Measurements from ENCODE around the gene H2BK1. TPM values are rescaled to one million over a fixed set of nuclear protein-coding genes. Genes with fewer than 3 reads are reported as not detected.

The H2BK1 gene
- total RNA-seq, 2 donors from 2014 or later = 3.0 TPM; not detected in 1

DNA sequence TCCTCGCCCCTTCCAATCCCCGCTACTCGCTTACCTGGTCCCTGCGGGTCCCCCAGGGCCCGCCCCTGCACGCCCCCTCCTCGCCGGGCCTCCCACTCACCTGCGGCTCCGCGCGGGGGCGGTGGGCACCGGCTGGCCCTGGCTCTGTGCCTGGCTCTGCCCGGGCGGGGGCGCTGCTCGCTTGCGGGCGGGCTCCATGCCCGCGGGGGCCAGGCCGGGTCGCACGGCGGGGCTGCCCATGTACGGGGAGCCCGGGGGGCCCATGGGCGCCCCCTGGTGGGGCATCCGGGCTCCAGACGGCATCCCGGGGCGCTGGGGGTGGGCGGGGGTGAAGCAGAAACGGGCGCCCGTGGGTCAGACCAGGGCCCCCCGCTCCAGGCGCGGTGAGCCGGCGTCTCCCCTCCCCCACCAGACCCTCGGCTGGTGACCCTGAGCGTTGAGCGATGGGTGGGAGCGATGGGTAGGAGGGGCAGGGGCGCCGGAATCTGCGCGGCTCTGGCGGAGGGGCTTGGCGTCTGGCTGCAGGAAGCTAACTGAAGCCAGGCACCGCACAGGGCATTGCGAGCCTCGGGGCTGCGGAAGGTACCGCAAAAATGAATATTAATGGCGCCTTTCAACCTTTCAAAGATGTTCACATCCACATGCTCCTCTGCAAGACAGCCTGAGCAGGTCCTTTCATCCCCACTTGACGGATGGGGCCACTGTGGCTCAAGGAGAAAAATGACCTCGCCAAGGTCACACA lies 35.2 kb upstream of the H2BK1 start:
- TF ChIP-seq POLR2A (IDR thresholded peaks at IDR 0.05) (no peak), POLR2AphosphoS5 (IDR thresholded peaks at IDR 0.05) (no peak)
- TF ChIP-seq, protein P1, sequence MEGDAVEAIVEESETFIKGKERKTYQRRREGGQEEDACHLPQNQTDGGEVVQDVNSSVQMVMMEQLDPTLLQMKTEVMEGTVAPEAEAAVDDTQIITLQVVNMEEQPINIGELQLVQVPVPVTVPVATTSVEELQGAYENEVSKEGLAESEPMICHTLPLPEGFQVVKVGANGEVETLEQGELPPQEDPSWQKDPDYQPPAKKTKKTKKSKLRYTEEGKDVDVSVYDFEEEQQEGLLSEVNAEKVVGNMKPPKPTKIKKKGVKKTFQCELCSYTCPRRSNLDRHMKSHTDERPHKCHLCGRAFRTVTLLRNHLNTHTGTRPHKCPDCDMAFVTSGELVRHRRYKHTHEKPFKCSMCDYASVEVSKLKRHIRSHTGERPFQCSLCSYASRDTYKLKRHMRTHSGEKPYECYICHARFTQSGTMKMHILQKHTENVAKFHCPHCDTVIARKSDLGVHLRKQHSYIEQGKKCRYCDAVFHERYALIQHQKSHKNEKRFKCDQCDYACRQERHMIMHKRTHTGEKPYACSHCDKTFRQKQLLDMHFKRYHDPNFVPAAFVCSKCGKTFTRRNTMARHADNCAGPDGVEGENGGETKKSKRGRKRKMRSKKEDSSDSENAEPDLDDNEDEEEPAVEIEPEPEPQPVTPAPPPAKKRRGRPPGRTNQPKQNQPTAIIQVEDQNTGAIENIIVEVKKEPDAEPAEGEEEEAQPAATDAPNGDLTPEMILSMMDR (IDR thresholded peaks at IDR 0.05) = peak; percentile 34 to 64 (median 48)
- Histone ChIP-seq H3K36me3 (peaks cover 0 to 2% of the 10 kb centered on the region in 2 donors), H3K4me3 (peak overlapping the region; percentile 24 to 25), H3K4me1 (replicated peaks) (no peaks in the 10 kb centered on the region), H3K27me3 (replicated peaks; ENCODE audit: insufficient read depth) (no peaks in the 10 kb centered on the region), H3K9me3 (no peaks in the 10 kb centered on the region), H3K27ac (peak overlapping the region in 1 of 2 donors; percentile 12)
- WGBS = 7% methylated on average over 48 of the region's 60 CpGs
- DNase-seq (ENCODE audit: low spot score) = no peak
- intact Hi-C loops (cut with DNase I) = loop anchor here (2.0 kb wide), 1 partner anchor 57 kb away; no protein-coding TSS in a partner anchor

DNA sequence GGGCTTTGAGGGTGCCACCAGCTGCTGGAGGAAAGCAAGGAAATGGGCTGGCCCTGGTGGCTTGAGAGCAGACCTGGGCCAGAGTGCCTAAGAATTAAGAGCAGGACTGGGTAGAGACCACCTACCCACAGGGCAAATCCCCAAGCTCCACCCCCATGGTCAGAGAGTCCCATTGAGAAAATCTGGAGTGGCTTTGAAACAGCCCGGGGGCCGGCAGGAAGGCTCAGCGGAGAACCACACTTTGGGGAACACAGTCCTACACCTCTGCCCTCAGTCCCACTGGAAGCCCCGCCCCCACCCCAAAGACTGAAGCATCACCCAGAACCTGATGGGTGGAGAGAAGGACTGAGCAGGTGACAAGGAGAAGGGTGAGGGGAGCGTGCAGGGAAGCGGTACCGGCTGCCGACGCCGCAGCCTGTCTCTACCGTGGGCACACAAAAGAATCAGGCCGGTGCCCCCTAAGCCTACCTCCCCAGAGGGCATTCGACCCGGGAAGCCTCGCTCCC lies 34.6 kb upstream of the H2BK1 start:
- intact Hi-C loops (cut with DNase I) = loop anchor here (2.0 kb wide), 1 partner anchor 58 kb away; no protein-coding TSS in a partner anchor
- Histone ChIP-seq H3K4me3 (peak overlapping the region; percentile 24 to 25), H3K36me3 (peaks cover 0 to 2% of the 10 kb centered on the region in 2 donors), H3K4me1 (replicated peaks) (no peaks in the 10 kb centered on the region), H3K9me3 (no peaks in the 10 kb centered on the region), H3K27ac (no peak overlapping the region), H3K27me3 (replicated peaks; ENCODE audit: insufficient read depth) (no peaks in the 10 kb centered on the region)
- 14% methylated on average over 15 of the region's 15 CpGs for WGBS
- TF ChIP-seq POLR2A (IDR thresholded peaks at IDR 0.05) = no peak
- DNase-seq (ENCODE audit: low spot score) = no peak

DNA sequence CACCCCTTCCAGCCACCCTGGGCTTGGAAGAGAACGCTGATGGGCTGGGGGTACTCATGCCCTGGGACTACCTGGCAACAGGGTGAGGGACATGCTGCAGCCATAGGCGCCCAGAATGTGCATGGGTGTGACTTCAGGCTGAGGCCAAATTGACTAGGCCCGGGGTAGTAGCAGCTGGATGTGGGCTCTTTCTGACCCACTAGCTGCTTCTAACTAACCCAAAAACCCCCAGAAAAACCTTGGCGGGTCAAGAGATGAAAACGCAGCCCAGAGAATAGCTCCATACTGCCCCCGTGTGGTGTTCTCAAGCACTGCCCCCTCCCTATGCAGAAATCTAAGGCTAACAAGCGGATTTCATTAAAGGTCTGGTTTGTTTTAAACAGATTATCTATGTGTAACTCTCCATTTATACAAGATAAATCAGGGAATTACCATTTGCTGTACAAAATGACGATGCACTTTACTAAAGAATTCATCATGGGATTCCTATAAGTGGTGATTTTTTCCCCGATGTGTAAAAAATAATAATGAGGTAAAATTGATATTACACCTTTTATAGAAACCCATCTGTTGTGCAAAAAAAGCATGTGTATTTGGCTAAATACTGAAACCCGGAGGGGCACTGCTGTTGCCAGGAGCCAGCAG lies 34.0 kb upstream of the H2BK1 start:
- Histone ChIP-seq H3K27me3 (replicated peaks; ENCODE audit: insufficient read depth) (no peaks in the 10 kb centered on the region), H3K9me3 (no peaks in the 10 kb centered on the region), H3K27ac (no peak overlapping the region), H3K4me3 (no peak overlapping the region), H3K36me3 (peaks cover 0 to 2% of the 10 kb centered on the region in 2 donors), H3K4me1 (replicated peaks) (no peaks in the 10 kb centered on the region)
- no peak for DNase-seq (ENCODE audit: low spot score)
- intact Hi-C loops (cut with DNase I) = loop anchor here (2.0 kb wide), 1 partner anchor 58 kb away; no protein-coding TSS in a partner anchor
- TF ChIP-seq, protein P1 (IDR thresholded peaks at IDR 0.05) = peak; percentile 50 to 71 (median 62)
- TF ChIP-seq POLR2A (IDR thresholded peaks at IDR 0.05) = no peak
- no peak for TF ChIP-seq POLR2AphosphoS5 (IDR thresholded peaks at IDR 0.05)
- WGBS = 33% methylated on average over 10 of the region's 10 CpGs

GRCh38 chr7:151243408-151244195 lies 33.3 kb upstream of the H2BK1 start:
- no peak for DNase-seq (ENCODE audit: low spot score)
- Histone ChIP-seq H3K4me3 (no peak overlapping the region), H3K9me3 (no peaks in the 10 kb centered on the region), H3K4me1 (replicated peaks) (no peaks in the 10 kb centered on the region), H3K36me3 (peaks cover 0 to 2% of the 10 kb centered on the region in 2 donors), H3K27ac (no peak overlapping the region), H3K27me3 (replicated peaks; ENCODE audit: insufficient read depth) (no peaks in the 10 kb centered on the region)
- 41% methylated on average over 17 of the region's 17 CpGs for WGBS
- intact Hi-C loops (cut with DNase I) = loop anchor here (2.0 kb wide), 1 partner anchor 59 kb away; no protein-coding TSS in a partner anchor
- TF ChIP-seq POLR2AphosphoS5 (IDR thresholded peaks at IDR 0.05) (no peak), POLR2A (IDR thresholded peaks at IDR 0.05) (no peak)
- TF ChIP-seq, protein P1 (IDR thresholded peaks at IDR 0.05) = no peak

DNA sequence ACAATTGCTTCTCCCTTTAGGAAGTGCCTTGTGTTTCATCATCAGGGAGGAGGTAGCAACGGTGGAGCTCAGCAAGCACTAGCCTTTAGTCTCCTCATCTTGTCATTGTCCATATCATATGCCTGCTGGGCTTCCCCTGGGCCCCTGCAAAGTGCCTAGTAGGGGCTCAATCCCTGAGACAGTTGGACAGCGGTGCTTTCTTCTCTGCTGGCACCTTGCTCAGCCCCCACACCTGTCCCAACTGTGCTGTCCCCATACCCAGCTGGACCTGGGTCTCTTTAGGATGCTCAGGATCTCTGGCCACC lies 32.7 kb upstream of the H2BK1 start:
- H3K9me3 ChIP-seq = no peaks in the 10 kb centered on the region
- intact Hi-C loops (cut with DNase I) = no loop called here
- no peaks in the 10 kb centered on the region for H3K4me1 ChIP-seq (replicated peaks)
- no peaks in the 10 kb centered on the region for H3K27me3 ChIP-seq (replicated peaks; ENCODE audit: insufficient read depth)
- H3K4me3 ChIP-seq = no peak overlapping the region
- 41% methylated on average over 2 of the region's 2 CpGs for WGBS
- no peak overlapping the region for H3K27ac ChIP-seq
- TF ChIP-seq, protein P1 (IDR thresholded peaks at IDR 0.05) = no peak
- TF ChIP-seq POLR2A (IDR thresholded peaks at IDR 0.05) (no peak), POLR2AphosphoS5 (IDR thresholded peaks at IDR 0.05) (no peak)
- no peak for DNase-seq (ENCODE audit: low spot score)
- H3K36me3 ChIP-seq = peaks cover 0 to 2% of the 10 kb centered on the region in 2 donors
